K562 (cell line): ENCODE results near the gene GOLIM4. TPM values are rescaled to one million over a fixed set of nuclear protein-coding genes. Genes with fewer than 3 reads are reported as not detected.

Experiments
- ARID1B ChIP-seq: fragments of 450-650 bp; IDR thresholded peaks from 2 replicates; pipeline ENCODE4 v1.6.1; 2016; ENCODE audit warnings: antibody characterized with exemption, mild to moderate bottlenecking, inconsistent platforms
- BMI1 ChIP-seq: fragments of 150-350 bp; IDR thresholded peaks from 2 replicates; pipeline ENCODE4 v1.6.1; 2014; ENCODE audit warnings: low read length
- CBX3 ChIP-seq, 2 experiments: IDR thresholded peaks; 1 replicate in 1 of 2; 2 replicates in 1 of 2; pipeline ENCODE4 v1.6.1; 2012; ENCODE audit warnings: inconsistent platforms in 2 of 2, low read length in 2 of 2, borderline replicate concordance in 1 of 2, control low read depth in 1 of 2
- CEBPB ChIP-seq: fragments of 450-650 bp; IDR thresholded peaks from 2 replicates; pipeline ENCODE4 v1.6.1; 2016; ENCODE audit warnings: missing genetic modification characterization, missing compliant biosample characterization
- CEBPG ChIP-seq, 3 experiments: fragments of 200-800 bp in 1 of 3; sonication (Bioruptor generic) in 1 of 3; sonication (generic) in 1 of 3; formaldehyde crosslinking in 1 of 3; IDR thresholded peaks in 2 of 3; conservative IDR thresholded peaks in 1 of 3; 2 replicates each; pipeline versions ENCODE4 v1.6.1 to v1.8.0; 2016 to 2022; ENCODE audit warnings: missing compliant biosample characterization in 2 of 3, missing genetic modification characterization in 2 of 3, mild to moderate bottlenecking in 1 of 3, missing genetic modification reagents in 1 of 3
- CHD4 ChIP-seq: fragments of 200-600 bp; sonication (generic); IDR thresholded peaks from 3 replicates; pipeline ENCODE4 v1.6.1; 2012; ENCODE audit warnings: low read depth, mild to moderate bottlenecking, mixed read lengths, low read length, inconsistent platforms; ENCODE audit not compliant: insufficient read depth, insufficient replicate concordance, poor library complexity, severe bottlenecking
- DMBX1 ChIP-seq: fragments of 250-450 bp; sonication (Bioruptor Pico); IDR thresholded peaks from 2 replicates; pipeline ENCODE4 v1.8.0; 2022; ENCODE audit warnings: inconsistent platforms, mild to moderate bottlenecking, moderate library complexity, borderline replicate concordance
- EHMT2 ChIP-seq: fragments of 450-650 bp; IDR thresholded peaks from 2 replicates; pipeline ENCODE4 v1.6.1; 2018; ENCODE audit warnings: antibody characterized with exemption
- HIVEP1 ChIP-seq: fragments of 250-450 bp; sonication (Bioruptor Pico); IDR thresholded peaks from 2 replicates; pipeline ENCODE4 v1.4.0; 2020; ENCODE audit warnings: mild to moderate bottlenecking
- HMG20B ChIP-seq: fragments of 250-450 bp; sonication (Bioruptor Pico); IDR thresholded peaks from 2 replicates; pipeline ENCODE4 v1.5.0; 2021; ENCODE audit warnings: mild to moderate bottlenecking
- JUN ChIP-seq, 2 experiments: sonication (generic) in 1 of 2; formaldehyde crosslinking in 1 of 2; IDR thresholded peaks; 2 replicates each; pipeline versions ENCODE4 v1.6.1 to v1.8.0; 2012 to 2022; ENCODE audit warnings: borderline replicate concordance in 2 of 2, mild to moderate bottlenecking in 2 of 2, improper control_type of control experiment in 1 of 2, low read depth in 1 of 2, low read length in 1 of 2, missing genetic modification reagents in 1 of 2
- MAZ ChIP-seq, 2 experiments: fragments of 450-650 bp in 1 of 2; sonication (generic) in 1 of 2; formaldehyde crosslinking; IDR thresholded peaks in 1 of 2; conservative IDR thresholded peaks in 1 of 2; 2 replicates each; pipeline versions ENCODE4 v1.4.0 to v1.5.0; 2020; ENCODE audit warnings: mild to moderate bottlenecking in 1 of 2, missing genetic modification reagents in 1 of 2
- NR2C1 ChIP-seq, 2 experiments: fragments of 450-650 bp; IDR thresholded peaks; 2 replicates each; pipeline ENCODE4 v1.6.1; 2017; ENCODE audit warnings: mild to moderate bottlenecking in 2 of 2, antibody characterized with exemption in 1 of 2, inconsistent platforms in 1 of 2, missing compliant biosample characterization in 1 of 2, missing genetic modification characterization in 1 of 2
- SIN3A ChIP-seq, 2 experiments: fragments of 150-350 bp in 1 of 2; IDR thresholded peaks; 2 replicates each; pipeline ENCODE4 v1.6.1; 2011 to 2016; ENCODE audit warnings: borderline replicate concordance in 2 of 2, low read depth in 2 of 2, low read length in 2 of 2, mild to moderate bottlenecking in 2 of 2, moderate library complexity in 2 of 2; ENCODE audit not compliant: control insufficient read depth in 1 of 2
- TAF7 ChIP-seq: fragments of 450-650 bp; IDR thresholded peaks from 2 replicates; pipeline ENCODE4 v1.6.1; 2016; ENCODE audit warnings: missing genetic modification characterization, missing compliant biosample characterization
- TCF7 ChIP-seq: sonication (generic); IDR thresholded peaks from 2 replicates; pipeline ENCODE4 v1.6.1; 2016; ENCODE audit warnings: antibody characterized with exemption, borderline replicate concordance
- ZC3H11A ChIP-seq: IDR thresholded peaks from 2 replicates; pipeline ENCODE4 v1.6.1; 2012; ENCODE audit warnings: low read depth, low read length, improper control_type of control experiment
- ZNF121 ChIP-seq: sonication (generic); formaldehyde crosslinking; conservative IDR thresholded peaks from 2 replicates; pipeline ENCODE4 v1.8.0; 2022; ENCODE audit warnings: missing genetic modification reagents
- ZNF41 ChIP-seq: fragments of 250-450 bp; sonication (Bioruptor Pico); conservative IDR thresholded peaks from 2 replicates; pipeline ENCODE4 v1.4.0; 2020; ENCODE audit warnings: mild to moderate bottlenecking
- ZNF644 ChIP-seq: fragments of 200-800 bp; sonication (Bioruptor generic); IDR thresholded peaks from 2 replicates; pipeline ENCODE4 v1.6.1; 2016; ENCODE audit warnings: low read depth, missing genetic modification characterization, missing compliant biosample characterization
- polyA plus RNA-seq, 8 experiments: library from polyadenylated mRNA; depleted of rRNA in 4 of 8; stranded (reverse) in 5 of 8; unstranded in 3 of 8; fragments of >200 nt; fragmentation: Nextera tagmentation in 2 of 8; fragmentation: Illumina TruSeq in 1 of 8; extraction: Ambion mirVana in 2 of 8; extraction: Trizol in 1 of 8; gene quantifications; 2 replicates each; pipeline versions ENCODE4 v1.2.1 to v1.2.3, GENCODE V29; 2011 to 2014; ENCODE audit warnings: inconsistent platforms in 1 of 8, missing spikeins in 1 of 8
- total RNA-seq, 7 experiments: library from RNA; depleted of rRNA in 6 of 7; stranded (reverse); fragments of >200 nt in 6 of 7; fragmentation: Illumina TruSeq in 2 of 7; extraction: Trizol in 2 of 7; gene quantifications; 2 replicates each; pipeline versions ENCODE4 v1.2.1 to v1.2.3, GENCODE V29; 2011 to 2021; ENCODE audit warnings: low replicate concordance in 1 of 7
- TF ChIP-seq, protein P1 (sequence below): fragments of 250-450 bp; sonication (Bioruptor Pico); IDR thresholded peaks from 2 replicates; pipeline ENCODE4 v1.4.0; 2020; ENCODE audit warnings: borderline replicate concordance
- TF ChIP-seq, protein P2 (sequence below): sonication (generic); formaldehyde crosslinking; IDR thresholded peaks from 2 replicates; pipeline ENCODE4 v1.8.1; 2022; ENCODE audit warnings: missing genetic modification reagents

Gene GOLIM4
- total and polyA plus RNA-seq, 9 of the 15 experiments (the other 6 are each of a cell fraction or from before 2014, with no cell fraction given): 9.3 to 39.4 (median 31.0) TPM

DNA sequence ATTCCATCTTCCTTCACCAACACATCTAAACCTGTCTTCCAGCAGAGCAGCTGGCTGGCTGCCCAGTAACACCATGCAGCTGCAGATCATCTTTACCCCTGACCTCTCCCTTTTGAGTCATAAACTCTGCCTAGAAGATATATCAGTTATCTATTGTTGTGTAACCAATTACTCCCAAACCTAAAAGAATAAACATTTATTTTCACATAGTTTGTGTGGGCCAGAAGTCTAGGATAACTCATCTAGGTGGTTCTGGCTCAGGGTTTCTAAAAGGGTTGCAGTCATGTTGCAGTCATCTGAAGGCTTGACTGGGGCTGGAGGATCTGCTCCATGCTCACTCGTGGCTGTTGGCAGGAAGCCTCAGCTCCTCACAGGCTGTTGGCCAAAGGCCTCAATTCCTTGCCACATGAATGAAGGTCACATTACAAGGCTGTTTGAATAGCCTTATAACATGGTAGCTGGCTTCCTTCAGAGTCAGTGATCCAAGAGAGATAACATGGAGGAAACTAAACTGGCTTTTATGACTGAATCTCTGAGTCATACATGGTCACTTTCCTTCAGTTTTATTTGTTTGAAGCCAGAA lies 92.8 kb downstream of the GOLIM4 start (continued):
- no peak for TF ChIP-seq CHD4
- no peak for TF ChIP-seq ZNF41 (CRISPR knock-in tag)
- TF ChIP-seq JUN (IDR thresholded peaks at IDR 0.05; ENCODE audit: borderline replicate concordance, low read depth, low read length): 0 out of 2 replicates have a peak, but pooled peaks have one; percentile 24
- no peak for TF ChIP-seq JUN (CRISPR knock-in tag; IDR thresholded peaks at IDR 0.05; ENCODE audit: borderline replicate concordance)
- peak; percentile 93 for TF ChIP-seq EHMT2
- TF ChIP-seq, protein P1, sequence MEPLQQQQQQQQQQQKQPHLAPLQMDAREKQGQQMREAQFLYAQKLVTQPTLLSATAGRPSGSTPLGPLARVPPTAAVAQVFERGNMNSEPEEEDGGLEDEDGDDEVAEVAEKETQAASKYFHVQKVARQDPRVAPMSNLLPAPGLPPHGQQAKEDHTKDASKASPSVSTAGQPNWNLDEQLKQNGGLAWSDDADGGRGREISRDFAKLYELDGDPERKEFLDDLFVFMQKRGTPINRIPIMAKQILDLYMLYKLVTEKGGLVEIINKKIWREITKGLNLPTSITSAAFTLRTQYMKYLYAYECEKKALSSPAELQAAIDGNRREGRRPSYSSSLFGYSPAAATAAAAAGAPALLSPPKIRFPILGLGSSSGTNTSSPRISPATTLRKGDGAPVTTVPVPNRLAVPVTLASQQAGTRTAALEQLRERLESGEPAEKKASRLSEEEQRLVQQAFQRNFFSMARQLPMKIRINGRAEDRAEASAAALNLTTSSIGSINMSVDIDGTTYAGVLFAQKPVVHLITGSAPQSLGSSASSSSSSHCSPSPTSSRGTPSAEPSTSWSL (CRISPR knock-in tag): no peak
- no peak; the same call in 1 of the 2 replicates for TF ChIP-seq DMBX1 (CRISPR knock-in tag)
- no peak for TF ChIP-seq HMG20B (CRISPR knock-in tag)
- peak; percentile 43; the same call in 1 of the 2 replicates for TF ChIP-seq ZNF644 (tag)
- TF ChIP-seq CBX3 (IDR thresholded peaks at IDR 0.05; ENCODE audit: borderline replicate concordance in 1 of 2, low read length in 2 of 2): peak in 1 of 2 experiments; percentile 79; a peak in 1 of 3 replicates
- no peak for TF ChIP-seq ZNF121 (CRISPR knock-in tag)
- 0 out of 4 replicates have a peak, but pooled peaks of 1 of the 2 experiments have one; percentile 33 for TF ChIP-seq MAZ (CRISPR knock-in tag; conservative IDR thresholded peaks at IDR 0.05 in 1 of 2, IDR thresholded peaks at IDR 0.05 in 1 of 2)
- TF ChIP-seq CEBPG (CRISPR knock-in tag; IDR thresholded peaks at IDR 0.05): peak; percentile 53; the same call in 1 of the 2 replicates
- peak in 1 of 2 experiments; percentile 67; a peak in 2 of 4 replicates for TF ChIP-seq CEBPG (tag; conservative IDR thresholded peaks at IDR 0.05 in 1 of 2, IDR thresholded peaks at IDR 0.05 in 1 of 2)
- 0 out of 2 replicates have a peak, but pooled peaks have one; percentile 19 for TF ChIP-seq TCF7
- no peak for TF ChIP-seq HIVEP1 (CRISPR knock-in tag)
- TF ChIP-seq ARID1B: peak; percentile 49
- TF ChIP-seq ZC3H11A: no peak
- TF ChIP-seq TAF7 (tag): no peak
- peak; percentile 49; the same call in 1 of the 2 replicates for TF ChIP-seq NR2C1 (IDR thresholded peaks at IDR 0.05)
- peak; percentile 81 for TF ChIP-seq NR2C1 (tag; IDR thresholded peaks at IDR 0.05)
- TF ChIP-seq SIN3A (IDR thresholded peaks at IDR 0.05; ENCODE audit: borderline replicate concordance in 2 of 2, control insufficient read depth in 1 of 2, low read depth in 2 of 2, low read length in 2 of 2): no peak
- TF ChIP-seq CEBPB (tag): peak; percentile 65
- TF ChIP-seq, protein P2, sequence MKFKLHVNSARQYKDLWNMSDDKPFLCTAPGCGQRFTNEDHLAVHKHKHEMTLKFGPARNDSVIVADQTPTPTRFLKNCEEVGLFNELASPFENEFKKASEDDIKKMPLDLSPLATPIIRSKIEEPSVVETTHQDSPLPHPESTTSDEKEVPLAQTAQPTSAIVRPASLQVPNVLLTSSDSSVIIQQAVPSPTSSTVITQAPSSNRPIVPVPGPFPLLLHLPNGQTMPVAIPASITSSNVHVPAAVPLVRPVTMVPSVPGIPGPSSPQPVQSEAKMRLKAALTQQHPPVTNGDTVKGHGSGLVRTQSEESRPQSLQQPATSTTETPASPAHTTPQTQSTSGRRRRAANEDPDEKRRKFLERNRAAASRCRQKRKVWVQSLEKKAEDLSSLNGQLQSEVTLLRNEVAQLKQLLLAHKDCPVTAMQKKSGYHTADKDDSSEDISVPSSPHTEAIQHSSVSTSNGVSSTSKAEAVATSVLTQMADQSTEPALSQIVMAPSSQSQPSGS (CRISPR knock-in tag): no peak
- no peak for TF ChIP-seq BMI1
